GM21619 (cell line): ENCODE measurements around the gene RGPD8.
"Not testable (repeated sequence)": the region's sequence is repeated elsewhere in the genome, so short reads cannot be mapped to it uniquely, and the experiment has no call there.

Source experiments
- ATAC-seq: cut with Tn5 transposase; IDR thresholded peaks from one replicate; pipeline ENCODE4 v1.9.1; 2021; ENCODE audit not compliant: unreplicated experiment

The RGPD8 gene

GRCh38 chr2:112433480-112433879 is at the start of gene RGPD8:
Gene RGPD8, minus strand, starts transcription at chr2:112433645. Its CDS starts 192 bp downstream, at chr2:112433453.
- peak; percentile 97 for ATAC-seq

- no peak for ATAC-seq
These were observed 49.6 kb upstream of the RGPD8 start for GRCh38 chr2:112483042-112483473.

GRCh38 chr2:112482309-112483041 is 49.0 kb upstream of the RGPD8 start:
- ATAC-seq, result peak; percentile 4

- peak; percentile 64 for ATAC-seq
These were observed 48.2 kb upstream of the RGPD8 start, which contains the start of gene TTL for GRCh38 chr2:112481528-112482233. Gene TTL, plus strand, starts transcription at chr2:112482156. Its CDS starts 189 bp downstream, at chr2:112482345.

GRCh38 chr2:112481050-112481527 is 47.6 kb upstream of the RGPD8 start:
- ATAC-seq, result peak; percentile 65

- no peak for ATAC-seq
These were observed 47.1 kb upstream of the RGPD8 start for GRCh38 chr2:112480530-112481049.

GRCh38 chr2:112476434-112476833 is 43.0 kb upstream of the RGPD8 start:
- no peak for ATAC-seq

GRCh38 chr2:112474844-112475486 is 41.5 kb upstream of the RGPD8 start:
- no peak for ATAC-seq

- no peak for ATAC-seq
These were observed 39.3 kb upstream of the RGPD8 start for GRCh38 chr2:112472547-112473263.

- no peak for ATAC-seq
These were observed 31.9 kb upstream of the RGPD8 start for GRCh38 chr2:112465382-112465781.

- no peak for ATAC-seq
These were observed 29.8 kb upstream of the RGPD8 start for GRCh38 chr2:112463256-112463655.

- no peak for ATAC-seq
These were observed 28.7 kb upstream of the RGPD8 start for GRCh38 chr2:112462178-112462577.

- no peak for ATAC-seq
These were observed 25.9 kb upstream of the RGPD8 start for GRCh38 chr2:112459372-112459771.

- ATAC-seq, result no peak
These were observed 21.1 kb upstream of the RGPD8 start for GRCh38 chr2:112454586-112454985.

- no peak for ATAC-seq
These were observed 17.9 kb upstream of the RGPD8 start for GRCh38 chr2:112451317-112451716.

- ATAC-seq, result no peak
These were observed 16.4 kb upstream of the RGPD8 start for GRCh38 chr2:112449854-112450253.

- ATAC-seq, result not testable (repeated sequence)
These were observed 10.8 kb upstream of the RGPD8 start for GRCh38 chr2:112444256-112444655.

- not testable (repeated sequence) for ATAC-seq
These were observed 5.3 kb upstream of the RGPD8 start for GRCh38 chr2:112438603-112439261.

GRCh38 chr2:112437405-112437831 is 4.0 kb upstream of the RGPD8 start:
- not testable (repeated sequence) for ATAC-seq

- ATAC-seq, result not testable (repeated sequence)
These were observed 3.5 kb upstream of the RGPD8 start for GRCh38 chr2:112436993-112437392.
